KMS-11 (cell line): ENCODE measurements around the gene SV2C.
A peak's percentile ranks its signal among the peaks of the same experiment; 100 is the strongest.

Experiments
- H2AFZ ChIP-seq: fragments of 200-600 bp; sonication (generic); 2 replicates; pipeline ENCODE4 v1.6.1; 2016; ENCODE audit warnings: antibody characterized with exemption, mixed run types, low read depth
- H3K27ac ChIP-seq: fragments of 200-600 bp; sonication (generic); 2 replicates; pipeline ENCODE4 v1.6.1; 2016; ENCODE audit warnings: mild to moderate bottlenecking, mixed run types
- H3K27me3 ChIP-seq: fragments of 200-600 bp; sonication (generic); 2 replicates; pipeline ENCODE4 v1.6.1; 2017; ENCODE audit warnings: mild to moderate bottlenecking, low read depth, mixed run types, moderate library complexity; ENCODE audit not compliant: insufficient read depth
- H3K36me3 ChIP-seq: fragments of 200-600 bp; sonication (generic); 2 replicates; pipeline ENCODE4 v1.6.1; 2017; ENCODE audit warnings: mild to moderate bottlenecking, mixed run types; ENCODE audit not compliant: insufficient read depth
- H3K4me1 ChIP-seq: fragments of 200-600 bp; sonication (generic); 2 replicates; pipeline ENCODE4 v1.6.1; 2016; ENCODE audit warnings: mild to moderate bottlenecking, low read depth, mixed run types; ENCODE audit not compliant: poor library complexity, severe bottlenecking
- H3K4me2 ChIP-seq: fragments of 200-600 bp; sonication (generic); 2 replicates; pipeline ENCODE4 v1.7.0; 2016; ENCODE audit warnings: mild to moderate bottlenecking, mixed run types
- H3K4me3 ChIP-seq: fragments of 200-600 bp; sonication (generic); IDR thresholded peaks from 2 replicates; pipeline ENCODE4 v1.6.1; 2017; ENCODE audit warnings: low read depth, low read length, mixed read lengths; ENCODE audit not compliant: insufficient read depth
- H3K79me2 ChIP-seq: fragments of 200-600 bp; sonication (generic); 2 replicates; pipeline ENCODE4 v1.6.1; 2016; ENCODE audit warnings: low read depth, mixed run types; ENCODE audit not compliant: insufficient read depth
- H3K9ac ChIP-seq: fragments of 200-600 bp; sonication (generic); 2 replicates; pipeline ENCODE4 v1.6.1; 2016; ENCODE audit warnings: mild to moderate bottlenecking, mixed run types
- H4K20me1 ChIP-seq: fragments of 200-600 bp; sonication (generic); 2 replicates; pipeline ENCODE4 v1.6.1; 2016; ENCODE audit warnings: mild to moderate bottlenecking, mixed run types; ENCODE audit not compliant: insufficient read depth
- TF ChIP-seq, protein P1 (sequence below): fragments of 200-600 bp; sonication (generic); conservative IDR thresholded peaks from 2 replicates; pipeline ENCODE4 v1.6.1; 2017; ENCODE audit warnings: low read depth, mild to moderate bottlenecking, antibody characterized with exemption, low read length, moderate library complexity, mixed read lengths

SV2C gene

DNA sequence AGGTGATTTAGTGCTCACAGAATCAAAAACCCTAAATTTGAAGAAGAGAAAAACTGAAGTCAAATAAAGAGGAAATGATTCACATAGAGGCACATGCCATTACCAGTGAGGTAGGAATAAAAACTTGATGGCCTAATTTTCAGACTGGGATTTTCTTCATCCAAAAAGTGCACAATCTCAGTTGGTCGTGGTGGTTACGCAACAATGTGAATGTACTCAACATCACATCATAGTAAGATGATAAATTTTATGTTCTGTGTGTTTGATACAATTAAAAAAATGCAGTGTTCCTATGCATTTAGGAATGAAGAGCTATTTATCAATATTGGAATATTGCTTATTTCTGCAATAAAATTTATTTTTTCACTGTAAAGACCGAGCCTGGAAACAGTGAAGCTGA, 60.7 kb downstream of the SV2C start:
- Histone ChIP-seq H3K4me3 (no peak overlapping the region), H3K27ac (no peak overlapping the region), H3K4me2 (no peak overlapping the region), H2AFZ (no peak overlapping the region), H3K36me3 (no peaks in the 10 kb centered on the region), H3K4me1 (no peaks in the 10 kb centered on the region), H4K20me1 (no peaks in the 10 kb centered on the region), H3K79me2 (no peaks in the 10 kb centered on the region), H3K9ac (no peak overlapping the region), H3K27me3 (no peaks in the 10 kb centered on the region)
- TF ChIP-seq, protein P1, sequence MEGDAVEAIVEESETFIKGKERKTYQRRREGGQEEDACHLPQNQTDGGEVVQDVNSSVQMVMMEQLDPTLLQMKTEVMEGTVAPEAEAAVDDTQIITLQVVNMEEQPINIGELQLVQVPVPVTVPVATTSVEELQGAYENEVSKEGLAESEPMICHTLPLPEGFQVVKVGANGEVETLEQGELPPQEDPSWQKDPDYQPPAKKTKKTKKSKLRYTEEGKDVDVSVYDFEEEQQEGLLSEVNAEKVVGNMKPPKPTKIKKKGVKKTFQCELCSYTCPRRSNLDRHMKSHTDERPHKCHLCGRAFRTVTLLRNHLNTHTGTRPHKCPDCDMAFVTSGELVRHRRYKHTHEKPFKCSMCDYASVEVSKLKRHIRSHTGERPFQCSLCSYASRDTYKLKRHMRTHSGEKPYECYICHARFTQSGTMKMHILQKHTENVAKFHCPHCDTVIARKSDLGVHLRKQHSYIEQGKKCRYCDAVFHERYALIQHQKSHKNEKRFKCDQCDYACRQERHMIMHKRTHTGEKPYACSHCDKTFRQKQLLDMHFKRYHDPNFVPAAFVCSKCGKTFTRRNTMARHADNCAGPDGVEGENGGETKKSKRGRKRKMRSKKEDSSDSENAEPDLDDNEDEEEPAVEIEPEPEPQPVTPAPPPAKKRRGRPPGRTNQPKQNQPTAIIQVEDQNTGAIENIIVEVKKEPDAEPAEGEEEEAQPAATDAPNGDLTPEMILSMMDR, result no peak

DNA sequence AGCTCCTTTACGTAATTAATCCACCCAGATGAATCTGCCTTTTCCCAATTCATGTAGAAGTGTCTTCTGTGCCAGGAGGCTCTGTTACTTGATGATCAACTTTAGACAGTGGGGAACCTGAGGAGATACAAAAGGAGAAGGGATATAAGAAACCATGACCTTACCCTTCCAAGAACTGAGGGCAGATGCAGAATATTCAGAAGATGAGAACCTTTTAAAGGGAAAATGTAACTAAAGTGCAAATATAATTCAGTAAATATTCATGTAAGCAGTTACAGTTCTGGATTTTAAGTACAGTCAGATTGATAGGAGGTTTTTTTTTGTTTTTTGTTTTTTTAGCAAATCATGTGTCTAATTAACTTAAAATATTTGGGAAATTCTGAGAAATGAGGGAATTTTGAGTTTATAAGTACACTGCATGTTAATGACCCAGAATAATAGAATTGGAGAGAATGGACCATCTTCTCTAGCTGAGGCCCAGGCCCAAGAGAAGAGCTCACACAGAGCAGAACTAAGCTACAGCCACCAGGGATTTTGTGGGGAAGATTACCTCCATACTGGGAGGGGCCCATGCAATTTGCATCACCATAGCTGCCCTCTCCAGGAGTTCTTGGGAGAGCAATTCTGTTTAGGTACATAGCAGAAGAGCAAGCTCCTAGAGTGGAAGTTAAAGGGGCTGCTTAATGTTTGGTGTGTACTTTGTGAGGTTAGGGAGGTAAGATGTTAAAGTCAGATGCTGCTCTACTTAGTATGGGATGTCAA, 61.5 kb downstream of the SV2C start:
- Histone ChIP-seq H3K4me3 (no peak overlapping the region), H3K4me1 (no peaks in the 10 kb centered on the region), H3K79me2 (no peaks in the 10 kb centered on the region), H3K36me3 (no peaks in the 10 kb centered on the region), H3K27me3 (no peaks in the 10 kb centered on the region), H2AFZ (no peak overlapping the region), H3K27ac (no peak overlapping the region), H3K4me2 (no peak overlapping the region), H3K9ac (no peak overlapping the region), H4K20me1 (no peaks in the 10 kb centered on the region)
- TF ChIP-seq, protein P1, result no peak

- H3K9ac ChIP-seq, result no peak overlapping the region
- no peaks in the 10 kb centered on the region for H3K27me3 ChIP-seq
- no peak overlapping the region for H3K27ac ChIP-seq
- H3K79me2 ChIP-seq, result no peaks in the 10 kb centered on the region
- H3K4me3 ChIP-seq, result no peak overlapping the region
- no peak overlapping the region for H3K4me2 ChIP-seq
- TF ChIP-seq, protein P1, result peak; percentile 59; the same call in 1 of the 2 replicates
- no peak overlapping the region for H2AFZ ChIP-seq
- H3K36me3 ChIP-seq, result no peaks in the 10 kb centered on the region
- no peaks in the 10 kb centered on the region for H3K4me1 ChIP-seq
- H4K20me1 ChIP-seq, result no peaks in the 10 kb centered on the region
Measured at GRCh38 chr5:76145945-76146344, 62.8 kb downstream of the SV2C start.

- Histone ChIP-seq H3K4me2 (no peak overlapping the region), H3K4me3 (no peak overlapping the region), H3K4me1 (no peaks in the 10 kb centered on the region), H3K27ac (no peak overlapping the region), H3K36me3 (no peaks in the 10 kb centered on the region), H2AFZ (no peak overlapping the region), H3K9ac (no peak overlapping the region), H4K20me1 (no peaks in the 10 kb centered on the region), H3K79me2 (no peaks in the 10 kb centered on the region), H3K27me3 (no peaks in the 10 kb centered on the region)
- TF ChIP-seq, protein P1, result no peak
Measured at GRCh38 chr5:76149636-76150035, 66.5 kb downstream of the SV2C start.
